GM18526 (cell line): ENCODE results near the gene ARID1B.

Source experiments
- POLR2A ChIP-seq: IDR thresholded peaks from 3 replicates; pipeline ENCODE4 v1.6.1; 2011; ENCODE audit not compliant: insufficient read length; ENCODE audit errors: extremely low read depth

ARID1B gene

DNA sequence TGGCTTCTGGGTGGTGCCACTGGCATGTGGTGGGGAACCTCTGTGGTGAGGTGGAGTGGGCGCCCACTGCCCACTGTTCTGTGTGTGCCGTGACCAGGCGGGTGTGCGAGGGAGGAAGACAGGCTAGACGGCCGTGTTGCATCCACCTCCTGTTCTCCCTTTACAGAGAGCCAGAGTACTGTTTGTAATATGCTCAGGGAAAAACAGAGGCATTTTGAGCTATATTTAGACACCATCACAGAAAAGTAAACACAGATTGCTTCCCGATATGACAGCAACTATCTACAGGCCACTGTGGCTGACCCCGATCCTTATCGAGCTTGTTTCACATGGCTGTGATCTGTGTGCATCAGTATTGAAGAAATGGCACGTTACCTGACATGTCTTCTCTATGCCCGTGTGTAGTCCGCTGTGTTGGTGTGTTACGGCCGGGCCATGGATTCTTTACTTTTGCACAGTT lies 45.6 kb downstream of the ARID1B start:
- TF ChIP-seq POLR2A, result no peak

DNA sequence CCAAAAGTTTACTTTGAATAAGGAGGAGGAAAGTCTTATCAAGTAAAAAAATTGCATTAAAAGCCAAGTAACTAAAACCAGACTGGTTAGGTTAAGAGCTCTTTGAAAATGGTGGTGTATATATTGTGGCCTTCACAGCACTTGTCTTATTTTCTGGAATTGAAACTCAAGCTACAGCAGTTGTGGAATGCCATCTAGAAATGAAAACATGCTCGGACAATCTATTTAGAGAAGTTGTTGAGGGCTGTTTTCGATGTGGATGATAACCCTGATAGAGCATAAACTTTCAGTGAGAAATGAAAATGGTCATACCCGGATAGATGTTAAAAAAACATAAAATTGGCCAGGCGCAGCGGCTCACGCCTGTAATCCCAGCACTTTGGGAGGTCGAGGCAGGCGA lies 47.0 kb downstream of the ARID1B start:
- no peak for TF ChIP-seq POLR2A

DNA sequence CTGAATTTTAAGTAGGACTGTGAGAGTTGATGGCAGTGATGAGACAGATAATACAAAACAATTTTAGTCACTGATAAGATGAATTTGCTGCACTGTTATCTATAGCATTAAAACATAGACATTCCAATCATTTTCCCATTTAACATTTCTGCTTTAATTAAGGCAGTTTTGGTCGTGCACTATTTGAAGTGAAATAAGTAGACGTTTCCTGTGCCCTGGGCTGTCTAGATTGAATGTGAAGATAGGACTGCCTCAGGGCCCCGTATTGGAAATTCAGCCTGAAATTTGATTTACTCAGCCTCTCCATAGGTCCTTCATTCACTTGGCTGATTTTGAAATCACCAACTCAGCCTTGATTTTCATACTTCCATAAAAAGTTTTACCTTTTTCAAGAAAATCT lies 48.3 kb downstream of the ARID1B start:
- no peak for TF ChIP-seq POLR2A

GRCh38 chr6:156826290-156826955 lies 49.2 kb downstream of the ARID1B start:
- TF ChIP-seq POLR2A, result no peak

GRCh38 chr6:156827382-156827781 lies 50.2 kb downstream of the ARID1B start:
- TF ChIP-seq POLR2A, result no peak

GRCh38 chr6:156828280-156828703 lies 51.1 kb downstream of the ARID1B start:
- no peak for TF ChIP-seq POLR2A

GRCh38 chr6:156830126-156830525 lies 52.9 kb downstream of the ARID1B start:
- no peak for TF ChIP-seq POLR2A

- TF ChIP-seq POLR2A, result no peak
These were observed 55.1 kb downstream of the ARID1B start for GRCh38 chr6:156832231-156832647.

GRCh38 chr6:156832669-156833068 lies 55.5 kb downstream of the ARID1B start:
- TF ChIP-seq POLR2A, result no peak

GRCh38 chr6:156833755-156834154 lies 56.6 kb downstream of the ARID1B start:
- no peak for TF ChIP-seq POLR2A

GRCh38 chr6:156839129-156839528 lies 62.0 kb downstream of the ARID1B start:
- no peak for TF ChIP-seq POLR2A

DNA sequence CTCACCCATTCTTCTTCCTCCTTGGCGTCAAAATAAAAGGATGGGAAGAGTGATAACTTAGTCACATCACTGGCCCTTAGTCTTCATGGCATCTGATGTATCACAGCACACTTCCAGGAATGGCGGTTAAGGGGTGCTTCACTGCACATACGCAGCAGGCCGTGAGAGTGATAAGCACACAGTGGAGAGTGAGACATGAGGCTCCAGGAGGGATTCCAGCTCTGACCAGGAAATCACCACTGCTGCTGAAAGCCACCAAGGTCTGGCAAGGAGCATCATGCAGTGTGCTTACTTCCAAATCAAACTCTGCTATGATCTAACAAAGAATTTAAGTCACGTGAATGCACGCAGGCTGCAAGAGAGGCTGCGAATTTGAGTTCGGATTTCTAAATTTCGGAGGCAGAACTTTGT lies 62.4 kb downstream of the ARID1B start:
- TF ChIP-seq POLR2A, result no peak

- TF ChIP-seq POLR2A, result no peak
These were observed 63.0 kb downstream of the ARID1B start for GRCh38 chr6:156840136-156840535.

DNA sequence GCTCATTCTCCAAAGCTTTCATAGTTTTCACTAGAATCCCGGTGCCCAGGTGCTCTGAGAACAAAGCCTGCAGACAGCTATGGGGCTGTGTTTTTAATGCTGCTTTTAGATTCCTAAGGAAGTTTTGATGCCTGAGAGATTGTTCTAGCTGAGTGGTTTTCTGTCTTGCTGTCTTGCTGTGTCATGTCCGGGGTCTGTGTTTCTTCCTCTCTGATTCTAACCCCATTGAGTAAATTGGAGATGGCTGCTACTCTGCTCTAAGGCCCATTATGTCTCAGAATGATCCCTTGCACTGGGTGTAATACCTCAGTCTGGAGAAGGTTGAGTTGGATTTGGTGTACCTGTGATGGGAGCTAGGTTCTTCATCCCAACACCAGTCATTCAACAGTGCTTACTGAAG lies 63.4 kb downstream of the ARID1B start:
- TF ChIP-seq POLR2A, result no peak

DNA sequence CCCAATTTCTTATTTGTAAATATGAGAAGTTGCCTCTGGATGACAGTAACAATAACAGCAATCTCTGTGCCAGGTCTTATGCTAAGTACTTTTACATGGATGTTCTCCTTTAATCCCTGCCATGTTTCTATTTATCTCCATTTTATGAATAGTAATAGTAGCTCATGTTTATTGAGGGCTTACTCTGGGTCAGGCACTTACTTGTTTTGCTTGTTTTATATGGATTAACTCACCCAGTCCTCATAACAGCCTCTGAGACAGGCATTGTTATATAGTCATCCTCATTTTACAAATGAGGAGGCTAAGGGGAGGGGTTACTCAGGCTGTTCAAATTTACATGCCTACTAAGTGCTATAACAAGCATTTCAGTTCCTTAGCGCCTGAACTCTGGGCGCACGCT lies 64.3 kb downstream of the ARID1B start:
- TF ChIP-seq POLR2A, result no peak

- TF ChIP-seq POLR2A, result no peak
These were observed 65.5 kb downstream of the ARID1B start for GRCh38 chr6:156842598-156843250.

- TF ChIP-seq POLR2A, result no peak
These were observed 66.9 kb downstream of the ARID1B start for GRCh38 chr6:156844089-156844488.
